ENCODE data around the gene ADAMTS18. TPM values are rescaled to one million over a fixed set of nuclear protein-coding genes. Genes with fewer than 3 reads are reported as not detected.

The ADAMTS18 gene
- total RNA-seq, 2 experiments from 2014 or later = not detected

- Mint-ChIP-seq H3K4me1 (no peaks in the 10 kb centered on the region), H3K27ac (no peak overlapping the region), H3K36me3 (no peaks in the 10 kb centered on the region), H3K4me3 (no peak overlapping the region), H3K9me3 (ENCODE audit: low read depth) (no peaks in the 10 kb centered on the region), H3K27me3 (no peaks in the 10 kb centered on the region)
- CTCF ChIA-PET = no interaction called here
- no peak for ATAC-seq
- no peak for DNase-seq
These were observed 16.1 kb upstream of the ADAMTS18 start for GRCh38 chr16:77450790-77451487.

- CTCF ChIA-PET = no interaction called here
- H3K4me1 Mint-ChIP-seq = no peaks in the 10 kb centered on the region
- H3K36me3 Mint-ChIP-seq = no peaks in the 10 kb centered on the region
- no peaks in the 10 kb centered on the region for H3K9me3 Mint-ChIP-seq (ENCODE audit: low read depth)
- no peak overlapping the region for H3K27ac Mint-ChIP-seq
- no peak overlapping the region for H3K4me3 Mint-ChIP-seq
- ATAC-seq (no peak), DNase-seq (no peak)
- no peaks in the 10 kb centered on the region for H3K27me3 Mint-ChIP-seq
These were observed 14.4 kb upstream of the ADAMTS18 start for GRCh38 chr16:77449208-77449607.

DNA sequence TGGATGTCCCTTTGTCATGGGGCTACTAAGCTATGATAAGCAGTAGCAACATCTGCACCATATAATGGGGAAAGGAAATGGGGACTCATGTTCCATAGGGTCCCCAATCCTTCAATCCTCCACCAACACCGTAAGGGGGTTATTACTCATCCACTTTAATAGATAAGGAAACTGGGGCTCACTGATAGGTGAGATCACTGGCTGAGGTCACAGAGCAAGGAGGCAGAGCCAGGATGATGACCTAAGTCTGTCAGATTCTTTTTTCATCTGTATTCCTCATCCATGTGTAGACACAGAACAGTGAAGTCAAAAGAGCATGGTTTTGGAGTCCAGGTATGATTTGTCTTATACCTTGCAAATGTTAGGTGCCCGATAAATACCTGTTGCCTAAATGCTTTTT is 10.5 kb upstream of the ADAMTS18 start:
- DNase-seq = no peak
- ATAC-seq = no peak
- H3K9me3 Mint-ChIP-seq (ENCODE audit: low read depth) = no peaks in the 10 kb centered on the region
- no peaks in the 10 kb centered on the region for H3K36me3 Mint-ChIP-seq
- H3K4me3 Mint-ChIP-seq = no peak overlapping the region
- no peak overlapping the region for H3K27ac Mint-ChIP-seq
- CTCF ChIA-PET = no interaction called here
- no peaks in the 10 kb centered on the region for H3K27me3 Mint-ChIP-seq
- no peaks in the 10 kb centered on the region for H3K4me1 Mint-ChIP-seq

DNA sequence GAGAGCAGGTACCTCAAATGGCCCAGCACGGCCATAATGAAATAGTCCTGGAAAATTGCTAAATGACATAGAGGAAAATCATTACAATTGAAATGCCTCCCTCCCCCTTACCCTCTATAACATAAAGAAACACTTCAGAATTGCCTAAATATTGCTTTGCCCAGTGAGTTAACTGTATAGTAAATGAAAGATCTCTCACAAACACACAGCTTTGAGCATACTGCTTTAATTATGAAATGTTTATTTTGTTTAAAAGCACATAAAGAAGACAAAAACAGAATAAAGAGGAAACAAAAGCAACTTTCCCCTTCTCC is 9.3 kb upstream of the ADAMTS18 start:
- Mint-ChIP-seq H3K36me3 (no peaks in the 10 kb centered on the region), H3K4me1 (no peaks in the 10 kb centered on the region), H3K4me3 (no peak overlapping the region), H3K27me3 (no peaks in the 10 kb centered on the region), H3K27ac (no peak overlapping the region), H3K9me3 (ENCODE audit: low read depth) (no peaks in the 10 kb centered on the region)
- no peak for DNase-seq
- CTCF ChIA-PET = no interaction called here
- no peak for ATAC-seq

- ATAC-seq (no peak), DNase-seq (no peak)
- CTCF ChIA-PET = no interaction called here
- Mint-ChIP-seq H3K9me3 (ENCODE audit: low read depth) (no peaks in the 10 kb centered on the region), H3K4me3 (no peak overlapping the region), H3K27me3 (peaks cover 1% of the 10 kb centered on the region), H3K36me3 (no peaks in the 10 kb centered on the region), H3K4me1 (no peaks in the 10 kb centered on the region), H3K27ac (no peak overlapping the region)
These were observed 8.7 kb upstream of the ADAMTS18 start for GRCh38 chr16:77443357-77444146.

GRCh38 chr16:77442078-77442477 is 7.2 kb upstream of the ADAMTS18 start:
- CTCF ChIA-PET = no interaction called here

DNA sequence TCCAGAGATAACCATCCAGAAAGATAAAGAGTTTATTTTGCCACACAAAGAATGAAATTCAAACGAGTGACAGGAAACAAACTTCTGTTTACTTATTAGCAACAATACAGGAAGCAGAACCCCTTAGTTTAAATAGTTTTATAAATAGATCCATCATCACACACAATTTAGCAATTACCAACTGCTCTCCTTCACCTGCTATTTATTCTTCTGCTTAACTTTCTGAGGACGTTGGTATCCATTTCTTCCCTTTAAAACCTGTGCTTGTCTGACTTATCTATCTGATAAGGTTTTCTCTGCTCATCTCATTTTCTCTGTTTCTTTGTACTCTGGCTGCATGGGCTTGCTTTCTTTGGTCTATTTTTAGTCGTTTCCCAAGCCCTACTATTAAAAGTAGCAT is 4.3 kb upstream of the ADAMTS18 start:
- H3K27me3 Mint-ChIP-seq = peaks cover 20% of the 10 kb centered on the region
- H3K4me1 Mint-ChIP-seq = no peaks in the 10 kb centered on the region
- no peaks in the 10 kb centered on the region for H3K9me3 Mint-ChIP-seq (ENCODE audit: low read depth)
- ATAC-seq = no peak
- CTCF ChIA-PET = no interaction called here
- no peak overlapping the region for H3K27ac Mint-ChIP-seq
- no peak for DNase-seq
- H3K4me3 Mint-ChIP-seq = no peak overlapping the region
- no peaks in the 10 kb centered on the region for H3K36me3 Mint-ChIP-seq

More at GRCh38 chr16:77442078-77442477, 7.2 kb upstream of the ADAMTS18 start:
- Mint-ChIP-seq H3K27me3 (peaks cover 3% of the 10 kb centered on the region), H3K9me3 (ENCODE audit: low read depth) (no peaks in the 10 kb centered on the region), H3K4me1 (no peaks in the 10 kb centered on the region), H3K36me3 (no peaks in the 10 kb centered on the region), H3K4me3 (no peak overlapping the region), H3K27ac (no peak overlapping the region)
- DNase-seq (no peak), ATAC-seq (no peak)

DNA sequence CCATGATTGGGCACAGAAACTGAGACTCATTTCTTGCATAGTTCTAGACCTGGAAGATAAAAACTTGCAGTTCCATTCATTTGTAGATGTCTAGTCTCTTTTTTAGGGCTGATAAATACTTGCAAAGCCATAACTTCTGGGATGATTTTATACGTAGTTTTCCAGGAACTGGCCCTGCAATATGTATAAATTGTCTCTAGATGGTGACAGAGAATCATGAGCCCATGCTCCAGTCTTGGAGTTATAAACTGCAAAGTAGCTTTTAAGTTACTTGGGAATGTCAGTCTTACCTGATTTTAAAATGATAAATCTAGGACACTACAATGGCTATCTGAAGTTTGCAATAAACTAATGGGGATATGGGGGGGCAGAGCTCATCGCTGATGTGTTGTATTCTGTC is 3.0 kb upstream of the ADAMTS18 start:
- ATAC-seq (no peak), DNase-seq (no peak)
- H3K9me3 Mint-ChIP-seq (ENCODE audit: low read depth) = no peaks in the 10 kb centered on the region
- peaks cover 32% of the 10 kb centered on the region for H3K27me3 Mint-ChIP-seq
- no peak overlapping the region for H3K27ac Mint-ChIP-seq
- no peaks in the 10 kb centered on the region for H3K4me1 Mint-ChIP-seq
- CTCF ChIA-PET = no interaction called here
- no peaks in the 10 kb centered on the region for H3K36me3 Mint-ChIP-seq
- no peak overlapping the region for H3K4me3 Mint-ChIP-seq

DNA sequence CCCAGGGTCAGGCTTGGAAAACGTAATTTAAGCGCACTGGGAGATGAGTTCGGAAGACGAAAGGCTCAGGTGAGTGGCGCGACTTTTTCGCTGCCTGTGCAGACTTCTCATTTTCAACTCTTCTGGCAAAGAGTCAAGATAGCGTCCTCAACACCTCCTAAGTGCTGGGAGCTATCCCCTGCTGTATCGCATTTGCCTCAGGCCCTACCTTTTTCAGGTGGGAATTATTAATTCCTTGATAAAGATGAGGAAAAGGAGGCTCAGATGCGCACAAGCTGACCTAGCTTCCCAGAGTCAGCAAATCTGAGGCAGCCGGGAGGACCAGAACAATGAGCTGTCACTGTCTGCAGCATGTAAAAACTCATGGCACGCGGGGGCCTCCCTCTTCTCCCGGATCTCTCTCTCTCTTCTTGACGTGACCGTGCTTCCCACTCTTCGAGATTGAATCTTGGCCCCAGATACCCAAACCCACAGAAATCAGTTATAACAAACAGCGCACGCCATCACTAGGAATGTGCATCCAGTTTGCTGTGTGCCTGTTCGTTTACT is 512 bp upstream of the ADAMTS18 start:
- no peak for DNase-seq
- CTCF ChIA-PET = interaction anchor here (0.8 kb wide), 1 partner anchor 148 kb away, joined by 3 read pairs; no protein-coding TSS in a partner anchor
- H3K4me3 Mint-ChIP-seq = no peak overlapping the region
- H3K27ac Mint-ChIP-seq = no peak overlapping the region
- no peaks in the 10 kb centered on the region for H3K36me3 Mint-ChIP-seq
- peaks cover 44% of the 10 kb centered on the region for H3K27me3 Mint-ChIP-seq
- no peaks in the 10 kb centered on the region for H3K9me3 Mint-ChIP-seq (ENCODE audit: low read depth)
- no peak for ATAC-seq
- H3K4me1 Mint-ChIP-seq = no peaks in the 10 kb centered on the region

GRCh38 chr16:77434022-77434529 is 758 bp downstream of the ADAMTS18 start:
- no peaks in the 10 kb centered on the region for H3K9me3 Mint-ChIP-seq (ENCODE audit: low read depth)
- H3K27ac Mint-ChIP-seq = no peak overlapping the region
- H3K36me3 Mint-ChIP-seq = no peaks in the 10 kb centered on the region
- ATAC-seq (no peak), DNase-seq (no peak)
- no peaks in the 10 kb centered on the region for H3K4me1 Mint-ChIP-seq
- H3K4me3 Mint-ChIP-seq = no peak overlapping the region
- peaks cover 44% of the 10 kb centered on the region for H3K27me3 Mint-ChIP-seq
- CTCF ChIA-PET = no interaction called here

DNA sequence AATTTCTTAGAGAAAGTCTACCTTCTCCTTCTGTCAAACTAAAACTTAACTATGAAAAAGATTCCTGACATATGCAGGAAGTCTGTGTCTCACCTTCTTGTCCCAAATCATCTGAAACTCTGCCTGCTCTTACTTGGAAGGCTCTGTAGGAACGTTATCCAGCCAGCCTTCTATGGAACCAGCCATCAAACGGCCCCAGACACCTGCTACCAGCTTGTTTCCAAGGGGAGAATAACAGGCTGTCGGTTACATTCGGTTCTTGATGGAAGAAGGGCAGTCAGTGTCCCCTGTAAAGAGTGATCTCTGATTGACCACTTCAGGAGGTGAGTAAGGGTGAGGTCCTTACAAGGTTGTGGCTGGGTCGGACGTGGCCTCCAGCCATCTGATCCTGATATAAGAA is 1.7 kb downstream of the ADAMTS18 start:
- Mint-ChIP-seq H3K27me3 (peaks cover 43% of the 10 kb centered on the region), H3K36me3 (no peaks in the 10 kb centered on the region), H3K4me1 (no peaks in the 10 kb centered on the region), H3K4me3 (no peak overlapping the region), H3K27ac (no peak overlapping the region), H3K9me3 (ENCODE audit: low read depth) (no peaks in the 10 kb centered on the region)
- DNase-seq (no peak), ATAC-seq (no peak)
- CTCF ChIA-PET = no interaction called here

DNA sequence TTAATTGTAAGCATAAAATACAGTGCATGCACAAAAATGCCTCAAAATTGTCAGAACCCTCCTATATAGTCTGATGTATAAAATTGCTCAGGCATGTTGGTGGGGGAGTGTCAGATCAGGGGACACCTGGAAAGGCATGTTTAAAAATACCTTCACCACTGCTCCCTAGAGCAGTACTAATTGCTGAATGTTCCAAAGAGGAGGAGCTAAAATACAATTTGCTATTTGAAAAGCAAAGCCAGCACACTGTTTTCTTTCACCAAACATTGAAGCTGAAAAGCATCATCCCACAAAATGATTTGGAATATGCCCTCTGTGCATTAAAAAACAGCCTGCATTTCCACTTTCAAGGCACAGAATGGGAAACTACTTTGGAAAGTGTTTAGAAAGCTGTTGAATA is 2.6 kb downstream of the ADAMTS18 start:
- no peaks in the 10 kb centered on the region for H3K9me3 Mint-ChIP-seq (ENCODE audit: low read depth)
- no peak overlapping the region for H3K27ac Mint-ChIP-seq
- CTCF ChIA-PET = no interaction called here
- no peak overlapping the region for H3K4me3 Mint-ChIP-seq
- no peaks in the 10 kb centered on the region for H3K4me1 Mint-ChIP-seq
- DNase-seq (no peak), ATAC-seq (no peak)
- H3K27me3 Mint-ChIP-seq = peaks cover 43% of the 10 kb centered on the region
- H3K36me3 Mint-ChIP-seq = no peaks in the 10 kb centered on the region

DNA sequence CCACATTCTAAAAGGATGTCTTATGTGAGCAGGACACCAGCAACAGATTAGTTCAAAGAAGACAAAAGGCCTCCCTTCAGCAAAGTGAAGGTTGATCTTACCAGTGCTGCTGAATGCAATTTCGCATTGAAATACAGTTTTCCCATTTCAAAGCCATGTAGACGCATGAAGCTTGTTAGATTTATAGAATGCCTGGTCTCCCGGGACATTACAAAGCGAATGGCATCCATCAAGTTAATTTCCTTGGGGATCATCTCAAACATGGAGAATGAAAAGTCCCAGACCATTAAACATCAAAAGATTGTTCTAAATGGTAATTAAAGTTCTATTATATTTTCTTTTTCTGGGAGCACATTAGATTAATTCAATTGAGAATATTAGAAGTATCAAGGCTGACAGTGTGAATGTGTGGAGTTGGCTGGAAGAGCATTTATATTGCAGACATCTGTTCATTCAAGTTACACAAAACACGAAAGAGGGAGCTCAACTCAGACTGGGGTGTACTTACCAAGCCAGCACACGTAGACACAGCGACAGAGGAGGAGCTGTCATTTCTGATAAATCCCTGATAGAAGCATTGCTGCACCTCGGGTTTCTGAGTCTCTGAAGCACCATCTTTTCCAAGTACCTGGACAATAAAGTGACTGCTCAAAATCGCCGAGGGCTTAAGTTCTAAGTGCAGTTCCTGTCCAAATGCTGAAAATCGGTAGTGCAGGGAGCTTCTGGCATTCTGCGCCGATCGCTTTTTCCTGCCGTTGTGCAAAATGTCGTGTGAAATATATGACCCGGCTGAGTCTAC is 3.8 kb downstream of the ADAMTS18 start:
- no peaks in the 10 kb centered on the region for H3K36me3 Mint-ChIP-seq
- CTCF ChIA-PET = no interaction called here

More for the DNA sequence above, 3.8 kb downstream of the ADAMTS18 start:
- no peak for DNase-seq
- no peak overlapping the region for H3K27ac Mint-ChIP-seq
- H3K4me3 Mint-ChIP-seq = no peak overlapping the region
- no peak for ATAC-seq
- no peaks in the 10 kb centered on the region for H3K4me1 Mint-ChIP-seq
- H3K27me3 Mint-ChIP-seq = peaks cover 38% of the 10 kb centered on the region
- no peaks in the 10 kb centered on the region for H3K9me3 Mint-ChIP-seq (ENCODE audit: low read depth)

Measured in activated CD8-positive, alpha-beta memory T cell treated with anti-CD3 and anti-CD28 coated beads, Interleukin-2, amount 10 ng/mL, durations not matched to agents 7 days and 5 days (primary cell).